Keratinocyte (primary cell): ENCODE data around the gene LAMC3. TPM values are rescaled to one million over a fixed set of nuclear protein-coding genes. Genes with fewer than 3 reads are reported as not detected.

Experiments used
- DNase-seq: peaks from one replicate; pipeline ENCODE4 v3.0.0-alpha.2; 2011; ENCODE audit warnings: low read depth, missing footprints, low spot score
- FAIRE-seq: peaks from 2 replicates; lab custom pipeline; 2011; peaks lifted over from hg19 to GRCh38; lab: Jason Lieb, UNC
- H2AFZ ChIP-seq: 2 replicates; pipeline ENCODE4 v1.6.0; 2012; ENCODE audit warnings: low read length, control low read depth, inconsistent platforms; ENCODE audit not compliant: control insufficient read depth
- H3K27ac ChIP-seq: 2 replicates; pipeline ENCODE4 v1.5.1; 2011; ENCODE audit warnings: low read length; ENCODE audit not compliant: control insufficient read depth, insufficient read depth
- H3K27me3 ChIP-seq: 3 replicates; pipeline ENCODE4 v1.6.0; 2011; ENCODE audit warnings: low read length; ENCODE audit not compliant: control insufficient read depth, insufficient read depth; ENCODE audit errors: extremely low read depth
- H3K36me3 ChIP-seq, 2 experiments: 2 replicates in 1 of 2; 3 replicates in 1 of 2; pipeline ENCODE4 v1.5.1; 2011; ENCODE audit warnings: low read length in 2 of 2, mild to moderate bottlenecking in 1 of 2; ENCODE audit not compliant: control insufficient read depth in 2 of 2, insufficient read depth in 2 of 2; ENCODE audit errors: extremely low read depth in 1 of 2
- H3K4me1 ChIP-seq: 3 replicates; pipeline ENCODE4 v1.5.1; 2011; ENCODE audit warnings: low read length; ENCODE audit not compliant: control insufficient read depth, insufficient read depth; ENCODE audit errors: extremely low read depth
- H3K4me2 ChIP-seq: 3 replicates; pipeline ENCODE4 v1.6.0; 2011; ENCODE audit warnings: low read depth, low read length; ENCODE audit not compliant: control insufficient read depth, insufficient read depth; ENCODE audit errors: extremely low read depth
- H3K4me3 ChIP-seq, 3 experiments: fragments of 200-600 bp in 1 of 3; sonication (generic) in 1 of 3; 2 replicates in 2 of 3; 3 replicates in 1 of 3; pipeline ENCODE4 v1.5.1; 2011 to 2016; ENCODE audit warnings: low read length in 3 of 3, mild to moderate bottlenecking in 3 of 3, control low read depth in 2 of 3, inconsistent platforms in 1 of 3, low read depth in 1 of 3, mixed read lengths in 1 of 3, mixed run types in 1 of 3, moderate library complexity in 1 of 3; ENCODE audit not compliant: control insufficient read depth in 2 of 3, insufficient read depth in 2 of 3; ENCODE audit errors: extremely low read depth in 1 of 3
- H3K79me2 ChIP-seq: 2 replicates; pipeline ENCODE4 v1.6.0; 2012; ENCODE audit warnings: low read length; ENCODE audit not compliant: control insufficient read depth, insufficient read depth
- H3K9ac ChIP-seq: 3 replicates; pipeline ENCODE4 v1.6.0; 2011; ENCODE audit warnings: low read length; ENCODE audit not compliant: control insufficient read depth, insufficient read depth; ENCODE audit errors: extremely low read depth
- H3K9me1 ChIP-seq: 3 replicates; pipeline ENCODE4 v1.6.0; 2011; ENCODE audit warnings: low read length; ENCODE audit not compliant: control insufficient read depth, insufficient read depth; ENCODE audit errors: extremely low read depth
- H3K9me3 ChIP-seq: 2 replicates; pipeline ENCODE4 v1.5.1; 2012; ENCODE audit warnings: low read depth, low read length; ENCODE audit not compliant: control insufficient read depth
- H4K20me1 ChIP-seq: 3 replicates; pipeline ENCODE4 v1.6.0; 2011; ENCODE audit warnings: low read length; ENCODE audit not compliant: control insufficient read depth, insufficient read depth; ENCODE audit errors: extremely low read depth
- EZH2 ChIP-seq: IDR thresholded peaks from one replicate; pipeline ENCODE4 v1.6.1; 2012; ENCODE audit warnings: inconsistent platforms, mild to moderate bottlenecking, low read length, moderate library complexity
- dilution Hi-C: fragments of 300-500 bp; cut with MboI; formaldehyde crosslinking; loops from one replicate; pipeline ENCODE4 v1.7.0; 2020; ENCODE audit warnings: low sequenced_read_pairs; ENCODE audit not compliant: extremely low pct_ligation_motif_present
- polyA plus RNA-seq, 5 experiments: library from polyadenylated mRNA; depleted of rRNA in 3 of 5; stranded (reverse) in 3 of 5; stranded (forward) in 1 of 5; unstranded in 1 of 5; fragments of >200 nt; gene quantifications; 1 replicate in 1 of 5; 2 replicates in 3 of 5; 3 replicates in 1 of 5; pipeline versions ENCODE4 v1.2.1 to v1.2.3, GENCODE V29; 2011 to 2012; ENCODE audit warnings: missing spikeins in 2 of 5, low read depth in 1 of 5, low replicate concordance in 1 of 5
- TF ChIP-seq, protein P1 (sequence below), 3 experiments: IDR thresholded peaks in 1 of 3; conservative IDR thresholded peaks in 1 of 3; optimal IDR thresholded peaks in 1 of 3; 2 replicates in 2 of 3; 3 replicates in 1 of 3; pipeline versions ENCODE3 to v1.5.1; 2011; ENCODE audit warnings: low read length in 3 of 3, mild to moderate bottlenecking in 3 of 3, moderate library complexity in 2 of 3, control low read depth in 1 of 3, inconsistent platforms in 1 of 3; ENCODE audit not compliant: insufficient read depth in 2 of 3; ENCODE audit errors: extremely low read depth in 1 of 3

LAMC3 gene
- polyA plus RNA-seq, 1 donor (not counting 4 experiments of a cell fraction or from before 2014, with no cell fraction given) = not detected

DNA sequence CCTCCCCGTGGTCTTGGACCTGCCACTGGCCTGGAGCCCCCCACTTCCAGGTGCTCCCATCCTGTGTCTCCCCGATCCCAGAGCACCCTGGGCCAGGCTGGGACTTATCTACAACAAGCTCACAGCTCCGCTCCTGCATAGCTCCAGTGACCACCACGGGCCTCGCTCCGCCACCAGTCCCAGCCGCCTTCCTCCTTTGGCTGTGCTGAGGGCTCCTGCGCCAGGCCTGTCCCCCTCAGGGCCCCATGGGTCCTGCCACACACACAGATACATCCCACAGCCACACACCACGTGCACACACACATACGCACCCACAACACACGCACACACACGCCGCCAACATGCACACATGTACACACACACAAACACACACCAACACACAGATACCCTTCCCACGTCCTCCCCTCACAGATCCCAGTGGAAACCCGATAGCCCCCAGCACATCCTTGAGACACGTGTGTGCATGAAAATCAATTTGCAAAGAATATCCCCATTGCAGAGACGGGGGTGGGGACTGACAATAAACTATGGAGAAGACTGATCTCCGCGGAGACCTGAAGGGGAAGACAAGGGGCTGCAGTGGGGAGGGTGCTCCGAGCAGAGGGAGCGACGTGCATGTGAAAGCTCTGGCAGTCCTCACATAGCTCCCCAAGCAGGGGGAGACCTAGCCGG is 18.5 kb upstream of the LAMC3 start:
- no peak for FAIRE-seq
- Histone ChIP-seq H3K27me3 (peaks cover 48% of the 10 kb centered on the region), H4K20me1 (peaks cover under 1% of the 10 kb centered on the region), H3K79me2 (no peaks in the 10 kb centered on the region), H3K9me3 (no peaks in the 10 kb centered on the region), H3K36me3 (no peaks in the 10 kb centered on the region), H2AFZ (no peak overlapping the region), H3K9ac (no peak overlapping the region), H3K9me1 (no peaks in the 10 kb centered on the region), H3K27ac (no peak overlapping the region), H3K4me2 (no peak overlapping the region), H3K4me1 (no peaks in the 10 kb centered on the region), H3K4me3 (no peak overlapping the region)
- TF ChIP-seq, protein P1, sequence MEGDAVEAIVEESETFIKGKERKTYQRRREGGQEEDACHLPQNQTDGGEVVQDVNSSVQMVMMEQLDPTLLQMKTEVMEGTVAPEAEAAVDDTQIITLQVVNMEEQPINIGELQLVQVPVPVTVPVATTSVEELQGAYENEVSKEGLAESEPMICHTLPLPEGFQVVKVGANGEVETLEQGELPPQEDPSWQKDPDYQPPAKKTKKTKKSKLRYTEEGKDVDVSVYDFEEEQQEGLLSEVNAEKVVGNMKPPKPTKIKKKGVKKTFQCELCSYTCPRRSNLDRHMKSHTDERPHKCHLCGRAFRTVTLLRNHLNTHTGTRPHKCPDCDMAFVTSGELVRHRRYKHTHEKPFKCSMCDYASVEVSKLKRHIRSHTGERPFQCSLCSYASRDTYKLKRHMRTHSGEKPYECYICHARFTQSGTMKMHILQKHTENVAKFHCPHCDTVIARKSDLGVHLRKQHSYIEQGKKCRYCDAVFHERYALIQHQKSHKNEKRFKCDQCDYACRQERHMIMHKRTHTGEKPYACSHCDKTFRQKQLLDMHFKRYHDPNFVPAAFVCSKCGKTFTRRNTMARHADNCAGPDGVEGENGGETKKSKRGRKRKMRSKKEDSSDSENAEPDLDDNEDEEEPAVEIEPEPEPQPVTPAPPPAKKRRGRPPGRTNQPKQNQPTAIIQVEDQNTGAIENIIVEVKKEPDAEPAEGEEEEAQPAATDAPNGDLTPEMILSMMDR (optimal IDR thresholded peaks at IDR 0.05 in 1 of 3, IDR thresholded peaks at IDR 0.05 in 1 of 3, conservative IDR thresholded peaks at IDR 0.05 in 1 of 3; ENCODE audit: extremely low read depth in 1 of 3, insufficient read depth in 2 of 3, low read length in 3 of 3) = no peak
- no peak for TF ChIP-seq EZH2
- no peak for DNase-seq
- dilution Hi-C loops = no loop called here

DNA sequence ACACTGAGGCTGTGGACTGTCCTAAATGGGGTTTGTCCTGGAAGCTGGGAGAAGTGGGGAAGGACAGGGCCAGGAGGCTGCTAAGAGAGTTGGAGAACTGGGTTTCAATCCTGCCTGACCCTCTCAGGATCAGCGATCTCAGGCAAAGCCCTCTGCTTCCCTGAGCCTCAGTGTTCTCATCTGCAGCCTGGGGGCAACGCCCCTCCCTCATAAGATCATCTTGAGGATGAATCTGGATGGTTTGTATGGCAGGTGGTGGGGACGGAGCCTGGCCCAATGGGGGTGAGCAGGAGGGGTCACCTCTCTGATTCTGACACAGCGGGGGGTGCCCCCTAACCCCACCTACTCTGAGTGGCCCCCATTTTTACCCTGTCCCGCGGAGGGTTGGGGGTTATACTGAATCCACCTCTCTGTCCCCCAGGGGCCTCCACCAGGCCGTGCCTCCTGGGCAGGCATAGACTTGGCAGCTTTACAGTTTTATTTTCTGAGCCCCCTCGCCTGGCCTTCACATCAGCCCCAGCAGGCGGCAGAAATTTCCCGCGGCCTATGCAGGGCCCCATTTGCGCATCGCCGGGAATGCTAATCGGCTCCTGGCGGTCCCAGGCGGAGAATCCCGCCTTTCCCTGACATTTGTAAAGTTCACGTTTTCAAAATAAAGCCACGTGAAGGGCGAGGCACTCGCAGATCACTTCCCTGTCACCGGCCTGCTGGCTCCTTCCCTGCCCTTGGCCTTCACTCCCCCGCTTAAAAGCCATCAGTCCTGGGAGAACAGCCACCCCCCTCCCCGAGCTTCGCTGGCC is 17.8 kb upstream of the LAMC3 start:
- dilution Hi-C loops = no loop called here
- no peak for DNase-seq
- peaks cover 45% of the 10 kb centered on the region for H3K27me3 ChIP-seq

More for the DNA sequence above, 17.8 kb upstream of the LAMC3 start:
- no peaks in the 10 kb centered on the region for H3K4me1 ChIP-seq
- H3K9me3 ChIP-seq = no peaks in the 10 kb centered on the region
- no peak overlapping the region for H3K9ac ChIP-seq
- no peaks in the 10 kb centered on the region for H3K79me2 ChIP-seq
- FAIRE-seq = no peak
- peaks cover 3% of the 10 kb centered on the region for H4K20me1 ChIP-seq
- H3K4me3 ChIP-seq = no peak overlapping the region
- no peaks in the 10 kb centered on the region for H3K9me1 ChIP-seq
- no peak overlapping the region for H3K4me2 ChIP-seq
- no peak overlapping the region for H3K27ac ChIP-seq
- TF ChIP-seq, protein P1 (optimal IDR thresholded peaks at IDR 0.05 in 1 of 3, IDR thresholded peaks at IDR 0.05 in 1 of 3, conservative IDR thresholded peaks at IDR 0.05 in 1 of 3; ENCODE audit: extremely low read depth in 1 of 3, insufficient read depth in 2 of 3, low read length in 3 of 3) = no peak
- no peak for TF ChIP-seq EZH2
- H2AFZ ChIP-seq = no peak overlapping the region
- H3K36me3 ChIP-seq = no peaks in the 10 kb centered on the region
